NCI-H748 (cell line): ENCODE measurements around the gene GRIN2C.

Experiments used
- DNase-seq: peaks from one replicate; lab custom pipeline; 2025; ENCODE audit not compliant: unreplicated experiment; lab: John Stamatoyannopoulos, UW

GRIN2C gene

DNA sequence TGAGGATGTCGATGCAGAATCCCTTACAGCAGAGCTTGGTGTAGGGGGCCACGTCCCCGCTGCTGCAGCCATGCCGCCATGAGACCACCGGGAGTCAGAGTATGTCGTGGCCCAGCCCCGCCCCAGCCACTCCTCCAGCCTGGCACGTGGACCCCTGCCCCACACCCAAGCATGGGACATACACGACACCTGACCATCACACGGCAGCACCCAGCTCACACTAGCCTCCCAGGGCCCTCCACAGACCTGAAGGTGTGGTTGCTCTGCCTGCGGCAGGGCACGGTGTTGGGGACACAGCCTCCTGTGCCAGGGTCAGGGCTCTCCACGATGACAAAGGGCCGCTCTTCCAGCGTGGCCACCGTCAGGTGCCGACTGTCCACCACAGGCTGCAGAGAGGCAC is 9.4 kb downstream of the GRIN2C start:
- no peak for DNase-seq

- no peak for DNase-seq
Measured at GRCh38 chr17:74848656-74849399, 10.9 kb downstream of the GRIN2C start.

- no peak for DNase-seq
Measured at GRCh38 chr17:74846621-74847020, 13.1 kb downstream of the GRIN2C start.

DNA sequence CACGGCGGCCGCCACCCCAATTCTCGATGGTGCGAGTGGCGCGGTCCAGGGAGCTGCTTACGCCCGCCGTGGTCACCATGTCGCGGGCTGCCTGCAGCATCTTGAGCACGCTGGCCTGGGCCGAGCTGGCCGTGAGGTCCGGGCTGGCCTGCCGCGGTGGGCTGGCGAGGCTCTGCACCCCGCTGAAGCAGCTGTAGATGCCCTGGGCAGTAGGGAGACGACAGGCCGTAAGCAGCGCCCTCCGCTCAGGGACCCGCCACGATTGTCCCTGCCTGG is 16.4 kb downstream of the GRIN2C start:
- DNase-seq: no peak

GRCh38 chr17:74842599-74843351 is 16.9 kb downstream of the GRIN2C start:
- DNase-seq: peak; percentile 72

- no peak for DNase-seq
Measured at GRCh38 chr17:74842146-74842598, 17.5 kb downstream of the GRIN2C start.

- DNase-seq: no peak
Measured at GRCh38 chr17:74840989-74841666, 18.6 kb downstream of the GRIN2C start.

GRCh38 chr17:74839990-74840852 is 19.5 kb downstream of the GRIN2C start:
- no peak for DNase-seq

- no peak for DNase-seq
Measured at GRCh38 chr17:74838274-74838673, 21.4 kb downstream of the GRIN2C start.

- no peak for DNase-seq
Measured at GRCh38 chr17:74836691-74837467, 22.8 kb downstream of the GRIN2C start.

- no peak for DNase-seq
Measured at GRCh38 chr17:74836191-74836590, 23.5 kb downstream of the GRIN2C start.

- DNase-seq: no peak
Measured at GRCh38 chr17:74833501-74834377, 25.9 kb downstream of the GRIN2C start.

DNA sequence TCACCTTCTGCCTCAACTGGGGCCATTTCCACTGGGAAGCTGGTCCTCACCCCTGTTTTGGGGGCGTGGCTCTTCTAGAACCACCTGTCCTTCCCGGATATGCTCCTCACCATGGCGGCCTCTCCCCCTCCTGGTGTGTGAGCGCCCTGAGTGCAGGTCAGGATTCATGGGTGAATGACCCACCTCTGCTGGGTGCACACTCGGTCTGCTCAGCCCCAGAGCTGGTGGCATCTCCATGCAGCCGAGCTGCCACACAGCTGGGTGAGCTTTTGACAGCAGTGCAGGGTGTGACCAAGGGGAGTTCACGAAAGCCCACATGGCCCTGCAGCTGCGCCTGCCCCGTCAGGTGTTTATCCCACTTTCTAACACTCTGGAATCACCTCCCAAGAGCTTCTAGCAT is 27.3 kb downstream of the GRIN2C start:
- peak; percentile 3 for DNase-seq

DNA sequence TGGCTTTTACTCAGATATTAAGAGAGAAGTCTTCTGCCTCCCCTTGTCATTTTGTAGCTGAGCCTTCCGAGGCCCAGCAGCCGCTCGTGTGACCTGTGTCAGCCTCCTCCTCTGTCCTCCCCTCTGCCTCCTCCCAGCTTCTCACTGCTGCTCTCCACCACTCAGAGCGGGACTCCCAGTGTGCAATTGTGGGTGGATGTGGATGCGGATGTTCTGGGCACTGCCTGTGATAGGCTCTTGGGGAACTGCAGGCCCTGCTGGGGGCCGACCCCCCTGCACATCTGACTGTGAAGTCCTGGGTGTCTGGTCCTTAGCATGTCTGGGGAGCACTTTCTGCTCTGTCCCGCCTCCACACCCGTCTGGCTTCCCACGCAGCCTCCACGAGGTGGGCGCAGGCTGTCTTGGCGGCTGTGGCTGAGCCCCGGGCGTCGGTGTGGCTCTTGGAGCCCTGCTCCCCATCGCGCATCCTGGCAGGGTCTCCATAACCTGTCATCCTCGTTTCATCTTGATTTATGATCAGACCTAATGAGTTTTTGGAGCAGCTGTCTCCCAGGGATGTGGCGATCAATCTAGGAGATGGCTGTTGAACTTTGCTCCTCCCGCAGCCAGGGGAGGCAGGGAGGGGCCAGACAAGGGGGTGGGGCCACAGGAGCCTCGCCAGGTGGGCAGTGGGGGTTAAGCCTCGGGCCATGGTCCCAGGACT is 28.1 kb downstream of the GRIN2C start:
- DNase-seq: peak; percentile 17

- DNase-seq: no peak
Measured at GRCh38 chr17:74830861-74831260, 28.8 kb downstream of the GRIN2C start.

DNA sequence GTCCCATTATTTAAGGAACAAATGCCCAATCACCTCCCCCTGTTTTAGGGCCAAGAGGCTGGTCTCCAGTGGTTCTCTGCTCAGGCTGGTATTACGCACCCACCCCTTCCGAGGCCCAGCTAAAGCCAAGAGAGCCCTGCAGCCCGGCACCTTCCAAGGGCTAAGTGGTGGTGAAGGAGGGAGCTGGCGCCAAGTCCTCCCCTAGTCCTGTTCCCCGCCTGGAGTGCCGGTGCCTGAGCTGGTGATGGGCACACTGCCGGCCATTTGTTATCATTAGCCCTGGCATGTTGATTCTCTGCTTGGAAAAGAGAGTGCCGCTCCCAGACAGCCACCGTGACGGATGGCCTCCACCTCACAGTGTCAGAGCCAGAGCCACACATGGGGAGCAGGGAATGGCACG is 31.9 kb downstream of the GRIN2C start:
- no peak for DNase-seq

DNA sequence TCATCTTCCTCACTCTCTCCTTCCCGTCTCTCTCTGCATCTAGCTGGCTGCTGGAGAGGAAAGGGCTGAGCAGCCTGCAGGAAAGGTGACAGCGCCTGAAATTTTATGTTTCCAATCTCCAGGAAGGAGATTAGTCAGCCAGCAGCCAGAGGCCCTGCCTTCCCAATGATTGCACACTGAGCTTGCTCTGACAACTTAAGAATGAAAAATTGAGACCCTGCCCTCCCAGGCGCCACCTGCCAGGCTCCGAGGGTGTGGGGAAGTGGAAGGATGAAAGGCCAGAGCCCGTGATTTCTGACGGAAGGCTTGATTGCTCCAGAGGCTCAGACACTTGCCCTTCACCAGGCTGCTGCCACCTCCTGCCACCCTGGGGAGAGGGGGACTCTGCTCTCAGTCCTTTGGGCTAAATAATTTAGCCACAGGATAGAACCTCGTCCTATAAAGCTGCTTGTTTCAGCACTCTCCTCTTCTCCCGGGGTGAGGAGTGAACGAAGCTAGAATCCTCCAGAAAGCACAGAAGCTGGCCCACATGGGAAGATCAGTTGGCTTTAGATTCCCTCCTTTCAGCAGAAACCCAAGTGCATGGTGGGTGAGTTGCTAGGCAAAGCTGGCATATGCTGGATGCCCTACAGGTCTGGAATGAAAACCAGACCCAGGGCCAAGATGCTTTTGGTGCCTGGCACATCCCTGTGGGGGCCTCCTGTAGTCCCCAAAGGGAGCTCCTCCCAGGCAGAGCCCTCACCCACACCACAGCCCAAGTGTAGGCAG is 33.5 kb downstream of the GRIN2C start:
- no peak for DNase-seq
